ENCODE results near the gene GYPB.
"Not testable (repeated sequence)": the region's sequence is repeated elsewhere in the genome, so short reads cannot be mapped to it uniquely, and the experiment has no call there.

Gene GYPB

GRCh38 chr4:144003205-144003889, 15.8 kb downstream of the GYPB start:
- H3K4me3 Mint-ChIP-seq; H3K36me3 Mint-ChIP-seq; H3K4me1 Mint-ChIP-seq; DNase-seq (ENCODE audit: low spot score in 2 of 2); H3K27ac Mint-ChIP-seq; H3K27me3 Mint-ChIP-seq; H3K9me3 Mint-ChIP-seq; ATAC-seq (ENCODE audit: low read depth): not testable (repeated sequence)

- not testable (repeated sequence) for H3K27me3 Mint-ChIP-seq; ATAC-seq (ENCODE audit: low read depth); H3K9me3 Mint-ChIP-seq; H3K4me1 Mint-ChIP-seq; H3K4me3 Mint-ChIP-seq; H3K27ac Mint-ChIP-seq; H3K36me3 Mint-ChIP-seq; DNase-seq (ENCODE audit: low spot score in 2 of 2)
Observed at GRCh38 chr4:144000331-144000995, 18.7 kb downstream of the GYPB start.

GRCh38 chr4:143996193-143996592, 23.0 kb downstream of the GYPB start:
- H3K27me3 Mint-ChIP-seq; H3K4me1 Mint-ChIP-seq; ATAC-seq (ENCODE audit: low read depth); H3K36me3 Mint-ChIP-seq; H3K27ac Mint-ChIP-seq; H3K9me3 Mint-ChIP-seq; DNase-seq (ENCODE audit: low spot score in 2 of 2); H3K4me3 Mint-ChIP-seq: not testable (repeated sequence)

GRCh38 chr4:143991761-143992160, 27.4 kb downstream of the GYPB start:
- H3K36me3 Mint-ChIP-seq; H3K4me1 Mint-ChIP-seq; H3K4me3 Mint-ChIP-seq; H3K9me3 Mint-ChIP-seq; ATAC-seq (ENCODE audit: low read depth); H3K27ac Mint-ChIP-seq; DNase-seq (ENCODE audit: low spot score in 2 of 2); H3K27me3 Mint-ChIP-seq: not testable (repeated sequence)

- not testable (repeated sequence) for H3K27me3 Mint-ChIP-seq; DNase-seq (ENCODE audit: low spot score in 2 of 2); H3K36me3 Mint-ChIP-seq; H3K27ac Mint-ChIP-seq; H3K9me3 Mint-ChIP-seq; H3K4me3 Mint-ChIP-seq; ATAC-seq (ENCODE audit: low read depth); H3K4me1 Mint-ChIP-seq
Observed at GRCh38 chr4:143990717-143991116, 28.5 kb downstream of the GYPB start.

- H3K4me3 Mint-ChIP-seq, result no peak overlapping the region
- no peak for DNase-seq (ENCODE audit: low spot score in 2 of 2)
Observed at GRCh38 chr4:143986180-143986579, 33.0 kb downstream of the GYPB start.

GRCh38 chr4:143980776-143981175, 38.4 kb downstream of the GYPB start:
- H3K4me1 Mint-ChIP-seq, H3K4me3 Mint-ChIP-seq, H3K27me3 Mint-ChIP-seq: not testable (repeated sequence)

More at GRCh38 chr4:143986180-143986579, 33.0 kb downstream of the GYPB start:
- no peaks in the 10 kb centered on the region for H3K4me1 Mint-ChIP-seq
- no peak overlapping the region for H3K27ac Mint-ChIP-seq
- peaks cover 2% of the 10 kb centered on the region for H3K9me3 Mint-ChIP-seq
- ATAC-seq (ENCODE audit: low read depth), result no peak
- H3K36me3 Mint-ChIP-seq, result no peaks in the 10 kb centered on the region
- H3K27me3 Mint-ChIP-seq, result peaks cover 4% of the 10 kb centered on the region

GRCh38 chr4:143975527-143975926, 43.7 kb downstream of the GYPB start:
- not testable (repeated sequence) for H3K27me3 Mint-ChIP-seq; DNase-seq (ENCODE audit: low spot score in 2 of 2); H3K4me3 Mint-ChIP-seq; H3K27ac Mint-ChIP-seq; ATAC-seq (ENCODE audit: low read depth); H3K36me3 Mint-ChIP-seq; H3K9me3 Mint-ChIP-seq; H3K4me1 Mint-ChIP-seq

More at GRCh38 chr4:143980776-143981175, 38.4 kb downstream of the GYPB start:
- not testable (repeated sequence) for H3K27ac Mint-ChIP-seq; DNase-seq (ENCODE audit: low spot score in 2 of 2); H3K9me3 Mint-ChIP-seq; ATAC-seq (ENCODE audit: low read depth); H3K36me3 Mint-ChIP-seq

GRCh38 chr4:143974021-143974420, 45.2 kb downstream of the GYPB start:
- DNase-seq (ENCODE audit: low spot score in 2 of 2); H3K27ac Mint-ChIP-seq; H3K4me3 Mint-ChIP-seq; H3K27me3 Mint-ChIP-seq; H3K9me3 Mint-ChIP-seq; H3K36me3 Mint-ChIP-seq; H3K4me1 Mint-ChIP-seq; ATAC-seq (ENCODE audit: low read depth): not testable (repeated sequence)

- Mint-ChIP-seq H3K27ac (no peak overlapping the region), H3K4me3 (no peak overlapping the region), H3K9me3 (no peaks in the 10 kb centered on the region), H3K27me3 (no peaks in the 10 kb centered on the region), H3K36me3 (no peaks in the 10 kb centered on the region), H3K4me1 (no peaks in the 10 kb centered on the region)
- DNase-seq (ENCODE audit: low spot score in 2 of 2), result no peak
- no peak for ATAC-seq (ENCODE audit: low read depth)
Observed at GRCh38 chr4:143961075-143961474, 58.1 kb downstream of the GYPB start.

GRCh38 chr4:143955306-143955705, 63.9 kb downstream of the GYPB start:
- not testable (repeated sequence) for H3K4me3 Mint-ChIP-seq; ATAC-seq (ENCODE audit: low read depth); H3K4me1 Mint-ChIP-seq; DNase-seq (ENCODE audit: low spot score in 2 of 2); H3K27me3 Mint-ChIP-seq; H3K9me3 Mint-ChIP-seq; H3K36me3 Mint-ChIP-seq; H3K27ac Mint-ChIP-seq

- H3K36me3 Mint-ChIP-seq; H3K27me3 Mint-ChIP-seq; H3K27ac Mint-ChIP-seq; H3K4me3 Mint-ChIP-seq; H3K9me3 Mint-ChIP-seq; DNase-seq (ENCODE audit: low spot score in 2 of 2); ATAC-seq (ENCODE audit: low read depth); H3K4me1 Mint-ChIP-seq: not testable (repeated sequence)
Observed at GRCh38 chr4:143951458-143951972, 67.7 kb downstream of the GYPB start.

- H3K9me3 Mint-ChIP-seq; DNase-seq (ENCODE audit: low spot score in 2 of 2); H3K4me3 Mint-ChIP-seq; H3K36me3 Mint-ChIP-seq; H3K27ac Mint-ChIP-seq; H3K27me3 Mint-ChIP-seq; H3K4me1 Mint-ChIP-seq; ATAC-seq (ENCODE audit: low read depth): not testable (repeated sequence)
Observed at GRCh38 chr4:143950967-143951366, 68.2 kb downstream of the GYPB start.

- not testable (repeated sequence) for DNase-seq (ENCODE audit: low spot score in 2 of 2); H3K36me3 Mint-ChIP-seq; H3K27ac Mint-ChIP-seq; H3K4me1 Mint-ChIP-seq; H3K4me3 Mint-ChIP-seq; H3K27me3 Mint-ChIP-seq; ATAC-seq (ENCODE audit: low read depth); H3K9me3 Mint-ChIP-seq
Observed at GRCh38 chr4:143950185-143950584, 69.0 kb downstream of the GYPB start.

- H3K4me3 Mint-ChIP-seq; H3K4me1 Mint-ChIP-seq; H3K27me3 Mint-ChIP-seq; H3K9me3 Mint-ChIP-seq; ATAC-seq (ENCODE audit: low read depth); H3K27ac Mint-ChIP-seq; H3K36me3 Mint-ChIP-seq; DNase-seq (ENCODE audit: low spot score in 2 of 2): not testable (repeated sequence)
Observed at GRCh38 chr4:143947493-143947892, 71.7 kb downstream of the GYPB start.
